Astrocyte of the spinal cord (primary cell): ENCODE data around the gene KCND3.

Experiments used
- DNase-seq: peaks from one replicate; pipeline ENCODE4 v3.0.0; 2011; ENCODE audit warnings: low read depth, low spot score
- H3K4me3 ChIP-seq: 2 replicates; pipeline ENCODE4 v1.5.1; 2011; ENCODE audit warnings: low read depth, mild to moderate bottlenecking, low read length, moderate library complexity
- in situ Hi-C: cut with HindIII; loops from 2 replicates; pipeline ENCODE4 v1.10.0; 2017; ENCODE audit warnings: low sequenced_read_pairs
- TF ChIP-seq, protein P1 (sequence below): IDR thresholded peaks from 2 replicates; pipeline ENCODE4 v1.5.1; 2012; ENCODE audit warnings: low read depth, mild to moderate bottlenecking, low read length, inconsistent platforms

Gene KCND3

DNA sequence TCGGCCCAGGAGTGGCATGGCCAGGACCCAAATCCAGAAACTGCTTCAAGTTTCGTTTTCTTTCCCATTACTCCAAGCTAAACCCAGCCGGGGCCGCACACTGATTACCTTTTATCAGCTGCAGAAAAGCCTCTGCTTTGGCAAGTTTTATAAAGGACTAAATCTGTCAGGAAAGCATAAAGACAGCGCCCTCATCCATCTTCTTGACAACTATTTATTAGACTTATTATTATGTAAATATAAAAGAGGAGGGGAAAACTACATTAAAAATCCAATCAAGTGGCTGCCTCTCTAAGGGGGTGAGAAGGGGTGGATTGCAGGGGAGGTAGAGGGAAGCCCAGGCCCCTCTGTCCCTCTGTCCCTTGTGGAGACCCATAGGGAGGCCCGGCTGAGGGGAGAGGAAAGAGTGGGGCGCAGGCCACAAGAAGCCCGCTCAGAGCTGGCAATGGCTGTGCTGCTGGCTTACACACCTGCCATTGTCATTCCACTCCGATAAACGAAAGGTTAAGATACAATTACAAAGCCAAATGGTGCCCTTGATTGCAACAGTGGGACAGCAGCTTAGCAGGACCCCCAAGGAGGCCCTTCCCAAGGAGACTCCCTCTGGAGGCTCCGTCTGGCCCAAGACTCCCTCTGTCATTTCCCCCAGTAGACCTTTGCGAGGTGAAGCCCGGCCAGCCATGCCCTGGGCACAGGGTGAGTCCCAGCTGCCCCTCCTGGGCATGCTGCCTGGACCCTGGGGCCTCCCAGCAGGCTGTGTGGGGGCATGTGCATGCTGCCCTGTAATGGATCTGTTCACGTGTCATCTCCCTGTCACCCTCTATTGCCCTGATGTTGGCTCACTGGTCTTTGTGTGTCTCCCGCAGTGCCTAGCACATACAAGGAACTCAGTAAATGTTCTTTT, 45.4 kb downstream of the KCND3 start:
- TF ChIP-seq, protein P1, sequence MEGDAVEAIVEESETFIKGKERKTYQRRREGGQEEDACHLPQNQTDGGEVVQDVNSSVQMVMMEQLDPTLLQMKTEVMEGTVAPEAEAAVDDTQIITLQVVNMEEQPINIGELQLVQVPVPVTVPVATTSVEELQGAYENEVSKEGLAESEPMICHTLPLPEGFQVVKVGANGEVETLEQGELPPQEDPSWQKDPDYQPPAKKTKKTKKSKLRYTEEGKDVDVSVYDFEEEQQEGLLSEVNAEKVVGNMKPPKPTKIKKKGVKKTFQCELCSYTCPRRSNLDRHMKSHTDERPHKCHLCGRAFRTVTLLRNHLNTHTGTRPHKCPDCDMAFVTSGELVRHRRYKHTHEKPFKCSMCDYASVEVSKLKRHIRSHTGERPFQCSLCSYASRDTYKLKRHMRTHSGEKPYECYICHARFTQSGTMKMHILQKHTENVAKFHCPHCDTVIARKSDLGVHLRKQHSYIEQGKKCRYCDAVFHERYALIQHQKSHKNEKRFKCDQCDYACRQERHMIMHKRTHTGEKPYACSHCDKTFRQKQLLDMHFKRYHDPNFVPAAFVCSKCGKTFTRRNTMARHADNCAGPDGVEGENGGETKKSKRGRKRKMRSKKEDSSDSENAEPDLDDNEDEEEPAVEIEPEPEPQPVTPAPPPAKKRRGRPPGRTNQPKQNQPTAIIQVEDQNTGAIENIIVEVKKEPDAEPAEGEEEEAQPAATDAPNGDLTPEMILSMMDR: no peak
- in situ Hi-C loops: no loop called here
- no peak overlapping the region for H3K4me3 ChIP-seq
- DNase-seq: no peak

DNA sequence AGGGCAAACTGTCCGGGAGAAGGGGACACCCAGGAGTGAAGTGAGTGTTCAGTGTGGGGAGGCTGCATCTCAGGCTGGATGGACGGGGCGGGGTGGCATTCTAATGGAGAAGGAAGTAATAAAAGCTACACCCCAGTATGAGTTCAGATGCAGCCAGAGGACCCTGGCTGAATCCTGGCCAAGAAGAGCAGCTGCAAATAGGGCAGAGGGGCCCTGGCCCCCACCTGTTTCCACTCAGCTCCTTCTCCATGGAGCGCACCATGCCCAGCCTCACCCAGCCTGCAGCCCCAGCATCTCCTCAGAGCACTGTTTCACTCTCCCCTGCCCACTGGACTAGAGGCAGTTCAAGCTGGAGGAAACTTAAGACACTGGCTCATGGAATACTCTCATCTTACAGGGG, 46.4 kb downstream of the KCND3 start:
- in situ Hi-C loops: no loop called here
- TF ChIP-seq, protein P1: no peak
- H3K4me3 ChIP-seq: no peak overlapping the region
- DNase-seq: no peak

DNA sequence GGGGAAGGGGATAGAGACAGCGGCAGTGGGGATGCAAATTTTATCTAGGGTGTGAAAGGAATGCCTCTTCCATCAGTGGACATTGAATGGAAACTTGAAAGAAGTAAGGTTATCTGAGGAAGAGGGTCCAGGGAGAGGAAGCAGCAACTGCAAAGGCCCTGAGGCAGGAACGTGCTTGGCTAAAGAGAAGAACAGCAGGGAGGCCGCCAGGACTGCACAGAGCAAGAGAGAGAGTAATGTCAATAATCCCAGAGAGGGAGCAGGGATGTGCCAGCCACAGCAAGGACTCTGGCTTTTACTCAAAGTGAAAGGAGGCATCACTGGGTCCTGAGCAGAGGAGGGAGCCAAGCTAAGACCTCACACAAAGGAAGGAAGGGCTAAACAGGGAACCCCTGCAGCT, 50.9 kb downstream of the KCND3 start:
- DNase-seq: no peak
- TF ChIP-seq, protein P1: no peak
- in situ Hi-C loops: no loop called here
- H3K4me3 ChIP-seq: no peak overlapping the region

DNA sequence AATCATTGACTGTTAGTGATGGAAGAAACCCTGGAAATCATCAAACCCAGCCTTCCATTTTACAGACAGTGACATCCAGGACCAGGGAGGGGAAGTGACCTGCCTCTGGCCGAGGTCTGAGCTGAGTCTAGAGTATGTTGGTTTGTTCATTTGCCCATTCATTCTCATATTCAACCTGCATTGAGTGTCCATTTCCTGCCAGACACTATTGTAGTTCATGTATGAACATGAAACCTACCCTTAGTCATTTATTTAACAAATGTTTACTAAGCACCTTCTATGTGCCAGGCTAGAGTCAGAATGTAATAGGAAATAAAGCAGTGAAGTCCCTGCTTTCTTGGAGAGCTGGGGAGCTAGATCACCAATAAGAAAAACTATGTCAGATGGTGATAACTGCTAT, 51.3 kb downstream of the KCND3 start:
- no peak overlapping the region for H3K4me3 ChIP-seq
- DNase-seq: no peak
- TF ChIP-seq, protein P1: no peak
- in situ Hi-C loops: no loop called here

DNA sequence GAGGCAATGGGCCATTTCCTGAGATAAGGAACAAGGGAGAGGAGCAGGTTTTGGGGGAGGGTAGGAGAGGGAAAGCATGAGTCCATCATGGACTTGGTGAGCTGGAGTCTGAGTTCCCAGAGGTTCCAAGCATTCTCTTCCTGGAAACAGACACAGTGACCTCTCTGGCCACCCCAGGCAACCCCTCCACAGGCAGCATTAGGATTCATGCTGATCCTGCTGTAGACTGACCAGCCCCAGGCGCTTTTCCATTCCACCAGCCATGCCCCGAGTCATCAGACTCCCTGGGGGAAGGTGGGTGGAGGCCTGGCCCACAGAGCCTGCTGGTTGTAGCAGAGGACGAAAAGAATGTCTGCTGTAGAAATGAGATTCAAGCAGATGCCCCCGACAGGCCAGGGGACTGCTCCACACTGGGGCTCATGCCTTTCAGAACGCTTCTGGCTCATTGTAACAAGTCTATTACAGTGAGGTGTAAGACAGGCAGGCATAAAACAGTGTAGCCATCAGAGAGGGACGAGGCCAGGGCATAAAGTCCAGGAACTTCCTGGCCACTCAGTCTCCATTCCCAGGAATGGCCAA, 52.2 kb downstream of the KCND3 start:
- TF ChIP-seq, protein P1: no peak
- DNase-seq: no peak
- H3K4me3 ChIP-seq: no peak overlapping the region
- in situ Hi-C loops: no loop called here

DNA sequence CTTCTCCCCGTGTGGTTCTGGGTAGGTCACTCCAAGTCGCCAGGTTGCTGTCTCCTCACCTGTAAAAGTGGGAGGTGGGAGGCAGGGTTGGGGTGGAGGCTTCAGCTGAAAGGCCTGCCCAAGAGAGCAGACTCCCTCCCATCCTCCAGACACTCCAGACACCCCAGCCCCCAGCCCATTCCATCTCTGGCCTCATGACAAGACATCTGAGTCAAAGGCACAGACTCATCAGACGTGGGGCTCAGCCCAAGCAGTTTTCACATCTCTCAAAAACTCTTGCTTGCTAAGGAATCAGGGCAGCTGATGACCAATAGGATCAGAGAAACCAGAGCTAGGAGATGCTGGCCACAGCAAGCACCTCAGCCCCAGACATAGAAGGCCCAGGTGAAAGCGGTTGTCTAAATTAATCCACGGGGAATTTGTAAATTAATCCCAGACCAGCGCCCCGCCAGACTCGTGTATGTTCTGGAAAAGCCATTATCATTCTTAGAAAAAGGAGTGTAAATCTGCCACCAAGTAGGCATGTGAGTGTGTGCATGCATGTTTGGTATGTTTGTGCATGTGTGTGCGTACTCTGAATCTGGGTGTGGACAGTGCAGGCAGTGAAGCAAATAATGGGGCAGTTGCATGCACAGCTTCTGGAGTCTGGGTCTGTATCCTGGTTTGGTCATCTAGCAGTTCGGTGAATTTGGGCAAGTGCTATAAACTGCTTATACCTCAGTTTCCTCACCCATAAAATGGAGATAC, 55.2 kb downstream of the KCND3 start:
- no peak overlapping the region for H3K4me3 ChIP-seq
- TF ChIP-seq, protein P1: no peak
- no peak for DNase-seq
- in situ Hi-C loops: no loop called here
